ENCODE data around the gene STX8.

The STX8 gene

DNA sequence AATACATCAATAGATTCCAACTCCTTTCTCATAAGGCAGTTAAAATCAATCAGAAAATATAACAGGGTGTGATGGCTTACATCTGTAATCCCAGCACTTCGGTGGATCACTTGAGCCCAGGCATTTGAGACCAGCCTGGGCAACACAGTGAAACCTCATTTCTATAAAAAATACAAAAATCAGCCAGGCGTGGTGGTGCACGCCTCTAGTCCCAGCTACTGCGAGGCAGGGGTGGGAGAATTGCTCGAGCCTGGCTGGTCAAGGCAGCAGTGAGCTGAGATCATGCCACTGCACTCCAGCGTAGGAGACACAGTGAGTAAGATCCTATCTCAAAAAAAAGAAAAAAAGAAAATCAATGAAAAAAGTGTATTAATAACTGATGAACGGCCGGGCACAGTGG, 295.7 kb downstream of the STX8 start:
- no peaks in the 10 kb centered on the region for H3K36me3 ChIP-seq (ENCODE audit: insufficient read depth, low read length)
- no peak overlapping the region for H3K9ac ChIP-seq (ENCODE audit: low read depth, low read length)

GRCh38 chr17:9274973-9275372, 300.6 kb downstream of the STX8 start:
- Histone ChIP-seq H3K9me3 (ENCODE audit: control insufficient read depth, insufficient read depth, low read length) (no peaks in the 10 kb centered on the region), H3K9ac (ENCODE audit: low read depth, low read length) (no peak overlapping the region), H3K4me1 (ENCODE audit: insufficient read depth, low read length) (no peaks in the 10 kb centered on the region), H3K36me3 (ENCODE audit: insufficient read depth, low read length) (no peaks in the 10 kb centered on the region)

More for the DNA sequence above, 295.7 kb downstream of the STX8 start:
- Histone ChIP-seq H3K9me3 (ENCODE audit: control insufficient read depth, insufficient read depth, low read length) (no peaks in the 10 kb centered on the region), H3K4me1 (ENCODE audit: insufficient read depth, low read length) (no peaks in the 10 kb centered on the region)

DNA sequence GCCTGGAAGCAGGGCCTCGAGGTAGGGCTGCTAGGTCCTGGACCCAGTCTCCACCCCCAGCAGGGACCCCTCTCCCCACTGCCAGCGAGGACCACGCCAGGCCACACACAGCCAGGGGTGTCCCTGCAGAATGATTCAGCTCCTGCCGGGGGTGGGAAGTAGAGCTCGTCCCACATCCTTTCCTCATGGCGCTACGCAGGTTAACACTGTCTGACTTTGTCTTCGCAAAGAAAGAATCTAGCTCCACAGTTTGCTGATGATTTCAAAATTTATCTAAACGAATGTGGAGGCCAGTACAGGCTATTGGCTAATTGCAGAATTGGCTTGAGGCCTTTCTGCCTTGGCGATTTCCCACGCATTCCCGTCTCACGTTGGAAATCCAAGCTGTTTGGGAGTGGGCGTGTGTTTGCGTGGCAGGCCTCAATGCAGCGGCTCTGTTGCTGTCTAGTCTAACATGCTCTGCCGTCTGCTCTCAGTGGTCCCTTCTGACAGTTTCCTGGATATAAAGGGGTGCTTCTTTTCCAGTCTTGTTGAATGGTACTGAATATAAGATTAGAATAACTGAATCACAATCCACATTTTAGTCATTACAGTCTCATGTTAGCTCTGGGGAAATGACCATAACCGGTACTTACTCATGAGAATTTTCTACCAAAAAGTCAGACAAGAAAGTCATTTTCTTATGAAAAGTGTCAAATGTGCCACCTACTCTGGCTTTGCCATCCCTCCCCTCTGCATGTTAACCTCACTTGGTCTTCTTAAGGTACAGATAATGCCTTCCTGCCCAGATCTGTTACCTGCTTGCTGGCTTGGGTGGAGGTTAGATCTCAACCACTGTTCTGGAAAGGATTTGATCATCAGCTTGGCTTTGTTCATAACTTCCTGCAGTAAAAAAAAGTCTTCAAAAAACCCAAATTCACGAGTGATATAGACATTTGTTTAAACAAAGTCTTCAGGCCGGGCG, 301.9 kb downstream of the STX8 start:
- Histone ChIP-seq H3K36me3 (ENCODE audit: insufficient read depth, low read length) (no peaks in the 10 kb centered on the region), H3K4me1 (ENCODE audit: insufficient read depth, low read length) (no peaks in the 10 kb centered on the region), H3K9me3 (ENCODE audit: control insufficient read depth, insufficient read depth, low read length) (no peaks in the 10 kb centered on the region), H3K9ac (ENCODE audit: low read depth, low read length) (no peak overlapping the region)

GRCh38 chr17:9272501-9273200, 303.0 kb downstream of the STX8 start:
- H3K9me3 ChIP-seq (ENCODE audit: control insufficient read depth, insufficient read depth, low read length): no peaks in the 10 kb centered on the region
- no peaks in the 10 kb centered on the region for H3K36me3 ChIP-seq (ENCODE audit: insufficient read depth, low read length)
- no peaks in the 10 kb centered on the region for H3K4me1 ChIP-seq (ENCODE audit: insufficient read depth, low read length)
- H3K9ac ChIP-seq (ENCODE audit: low read depth, low read length): no peak overlapping the region

GRCh38 chr17:9271989-9272388, 303.6 kb downstream of the STX8 start:
- Histone ChIP-seq H3K4me1 (ENCODE audit: insufficient read depth, low read length) (no peaks in the 10 kb centered on the region), H3K9ac (ENCODE audit: low read depth, low read length) (no peak overlapping the region), H3K9me3 (ENCODE audit: control insufficient read depth, insufficient read depth, low read length) (no peaks in the 10 kb centered on the region), H3K36me3 (ENCODE audit: insufficient read depth, low read length) (no peaks in the 10 kb centered on the region)

DNA sequence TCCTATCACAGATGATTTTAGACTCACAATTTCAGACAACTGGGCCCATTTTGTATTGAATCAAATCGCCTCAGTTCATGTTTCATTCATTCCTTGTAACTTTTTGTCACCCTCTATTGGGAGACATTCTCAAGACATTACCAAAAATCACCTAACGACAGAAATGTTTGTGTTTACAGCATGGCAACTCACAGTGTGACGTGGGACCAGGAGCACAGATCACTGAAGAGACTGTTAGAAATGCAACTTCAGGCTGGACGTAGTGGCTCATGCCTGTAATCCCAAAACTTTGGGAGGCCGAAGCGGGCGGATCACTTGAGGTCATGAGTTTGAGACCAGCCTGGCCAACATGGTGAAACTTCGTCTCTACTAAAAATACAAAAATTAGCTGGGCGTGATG, 304.7 kb downstream of the STX8 start:
- H3K9ac ChIP-seq (ENCODE audit: low read depth, low read length): no peak overlapping the region
- H3K9me3 ChIP-seq (ENCODE audit: control insufficient read depth, insufficient read depth, low read length): no peaks in the 10 kb centered on the region
- H3K36me3 ChIP-seq (ENCODE audit: insufficient read depth, low read length): no peaks in the 10 kb centered on the region
- H3K4me1 ChIP-seq (ENCODE audit: insufficient read depth, low read length): no peaks in the 10 kb centered on the region

- Histone ChIP-seq H3K9me3 (ENCODE audit: control insufficient read depth, insufficient read depth, low read length) (no peaks in the 10 kb centered on the region), H3K4me1 (ENCODE audit: insufficient read depth, low read length) (no peaks in the 10 kb centered on the region), H3K36me3 (ENCODE audit: insufficient read depth, low read length) (no peaks in the 10 kb centered on the region), H3K9ac (ENCODE audit: low read depth, low read length) (no peak overlapping the region)
Measured at GRCh38 chr17:9269350-9270035, 306.1 kb downstream of the STX8 start.

DNA sequence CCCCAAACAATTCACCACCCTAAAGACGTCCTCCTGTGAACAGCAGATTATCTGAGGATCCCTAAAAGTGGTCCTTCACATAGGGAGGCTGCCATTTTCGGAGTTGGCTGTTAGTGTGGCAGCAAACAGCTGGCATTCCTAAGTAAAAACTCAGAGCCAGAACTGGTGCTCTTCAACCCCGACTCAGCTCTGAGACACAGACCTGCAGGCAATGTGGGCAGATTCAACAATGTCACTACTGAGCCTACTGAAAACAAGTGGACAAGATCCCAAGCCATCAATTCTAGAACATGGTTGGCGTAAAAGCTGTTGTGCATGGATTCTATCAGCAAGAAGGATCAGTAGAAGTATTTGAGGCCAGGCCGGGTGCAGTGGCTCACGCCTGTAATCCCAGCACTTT, 307.1 kb downstream of the STX8 start:
- H3K9ac ChIP-seq (ENCODE audit: low read depth, low read length): no peak overlapping the region
- H3K9me3 ChIP-seq (ENCODE audit: control insufficient read depth, insufficient read depth, low read length): no peaks in the 10 kb centered on the region
- no peaks in the 10 kb centered on the region for H3K36me3 ChIP-seq (ENCODE audit: insufficient read depth, low read length)
- no peaks in the 10 kb centered on the region for H3K4me1 ChIP-seq (ENCODE audit: insufficient read depth, low read length)

DNA sequence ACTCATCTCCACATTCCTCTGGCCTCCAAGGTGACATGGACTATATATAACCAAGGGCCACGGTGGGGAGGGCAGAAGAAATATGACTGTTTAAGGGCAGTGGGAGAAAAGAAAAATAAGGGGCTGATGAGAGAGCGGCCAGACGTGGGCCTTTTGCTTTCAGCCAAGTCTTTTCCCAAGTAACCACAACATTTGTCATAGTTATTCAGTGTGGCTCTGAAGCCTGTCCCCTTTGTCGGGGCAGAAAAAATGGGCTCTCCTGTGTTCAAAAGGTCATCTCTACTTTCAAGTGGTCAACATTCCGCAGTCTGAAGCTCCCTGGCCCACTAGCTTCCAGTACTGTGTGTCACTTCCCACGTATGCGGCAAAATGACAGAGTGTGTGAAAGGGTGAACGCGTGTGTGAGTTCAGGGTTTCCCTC, 308.9 kb downstream of the STX8 start:
- no peak overlapping the region for H3K9ac ChIP-seq (ENCODE audit: low read depth, low read length)
- no peaks in the 10 kb centered on the region for H3K36me3 ChIP-seq (ENCODE audit: insufficient read depth, low read length)
- 0 out of 2 replicates have a peak, but pooled peaks cover under 1% of the 10 kb centered on the region for H3K4me1 ChIP-seq (ENCODE audit: insufficient read depth, low read length)
- no peaks in the 10 kb centered on the region for H3K9me3 ChIP-seq (ENCODE audit: control insufficient read depth, insufficient read depth, low read length)

GRCh38 chr17:9266031-9266680, 309.5 kb downstream of the STX8 start:
- Histone ChIP-seq H3K9ac (ENCODE audit: low read depth, low read length) (no peak overlapping the region), H3K4me1 (ENCODE audit: insufficient read depth, low read length) (0 out of 2 replicates have a peak, but pooled peaks cover 5% of the 10 kb centered on the region), H3K9me3 (ENCODE audit: control insufficient read depth, insufficient read depth, low read length) (no peaks in the 10 kb centered on the region), H3K36me3 (ENCODE audit: insufficient read depth, low read length) (no peaks in the 10 kb centered on the region)

DNA sequence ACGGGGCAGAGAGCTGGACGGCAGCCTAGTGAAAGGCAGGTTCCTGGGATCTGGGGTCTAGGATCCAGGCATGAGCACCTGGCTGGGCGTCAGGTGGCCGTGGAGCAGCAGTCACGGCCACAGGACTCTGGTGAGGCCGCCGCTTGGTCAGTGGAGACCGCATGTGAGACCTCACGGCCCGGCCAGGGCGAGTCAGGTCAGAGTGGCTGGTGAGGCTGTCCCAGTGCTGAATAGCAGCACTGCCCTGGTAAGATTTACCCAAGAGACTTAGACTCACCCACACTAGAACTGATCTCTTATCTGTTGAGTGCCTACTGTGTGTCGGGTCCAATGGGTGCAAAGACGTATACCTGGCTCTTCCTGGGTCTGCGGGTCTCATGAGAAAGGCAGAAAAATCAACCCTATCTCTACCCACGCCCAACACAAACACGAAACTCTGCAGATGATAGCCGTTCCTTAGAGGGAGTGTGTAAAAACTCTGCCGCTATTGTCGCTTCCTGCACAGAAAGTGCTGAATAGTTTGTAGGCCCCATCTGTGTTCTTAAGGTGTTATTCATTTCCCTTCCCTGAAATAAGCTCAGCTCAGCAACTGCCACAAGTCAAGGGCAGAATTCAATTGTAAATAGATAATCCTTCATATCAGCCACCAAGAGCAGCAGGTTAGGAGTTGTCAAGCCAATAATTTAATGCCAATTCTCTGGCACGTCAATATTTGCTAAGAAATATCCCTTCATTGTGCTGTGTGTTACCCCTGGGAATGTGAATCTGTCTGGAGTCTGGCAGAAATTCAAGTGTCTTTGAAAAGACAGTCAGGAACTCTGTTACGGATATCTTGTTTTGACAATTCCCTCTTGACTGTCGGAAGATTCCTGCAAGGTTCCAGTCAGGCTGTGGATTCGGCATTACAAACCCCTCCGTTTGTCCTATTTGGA, 314.3 kb downstream of the STX8 start:
- no peak overlapping the region for H3K9ac ChIP-seq (ENCODE audit: low read depth, low read length)
- no peaks in the 10 kb centered on the region for H3K36me3 ChIP-seq (ENCODE audit: insufficient read depth, low read length)
- peaks cover 27% of the 10 kb centered on the region for H3K4me1 ChIP-seq (ENCODE audit: insufficient read depth, low read length)
- no peaks in the 10 kb centered on the region for H3K9me3 ChIP-seq (ENCODE audit: control insufficient read depth, insufficient read depth, low read length)

DNA sequence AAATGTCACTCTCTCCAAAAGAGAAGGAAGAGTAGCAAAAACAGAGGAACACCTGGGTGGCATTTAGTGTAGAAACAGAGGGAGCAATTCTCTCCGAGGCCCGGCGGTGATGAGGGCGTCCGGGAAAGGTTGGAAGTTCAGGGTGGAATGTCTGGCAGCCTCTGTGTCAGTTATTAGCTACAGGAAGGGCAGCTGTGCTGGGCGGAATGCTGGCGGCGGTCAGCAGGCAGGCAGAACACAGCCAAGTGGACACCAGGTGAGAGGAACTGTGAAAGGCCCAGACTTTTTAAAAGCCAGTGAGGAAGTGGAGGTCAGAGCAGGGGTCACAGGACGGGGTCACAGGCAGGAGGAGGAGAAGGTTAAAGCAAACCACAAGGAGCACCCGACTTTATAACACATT, 316.2 kb downstream of the STX8 start:
- Histone ChIP-seq H3K9ac (ENCODE audit: low read depth, low read length) (no peak overlapping the region), H3K36me3 (ENCODE audit: insufficient read depth, low read length) (no peaks in the 10 kb centered on the region), H3K9me3 (ENCODE audit: control insufficient read depth, insufficient read depth, low read length) (no peaks in the 10 kb centered on the region), H3K4me1 (ENCODE audit: insufficient read depth, low read length) (peaks cover 27% of the 10 kb centered on the region)

All from ES-I3 (cell line).